ENCODE data around the gene NCBP3.

DNA sequence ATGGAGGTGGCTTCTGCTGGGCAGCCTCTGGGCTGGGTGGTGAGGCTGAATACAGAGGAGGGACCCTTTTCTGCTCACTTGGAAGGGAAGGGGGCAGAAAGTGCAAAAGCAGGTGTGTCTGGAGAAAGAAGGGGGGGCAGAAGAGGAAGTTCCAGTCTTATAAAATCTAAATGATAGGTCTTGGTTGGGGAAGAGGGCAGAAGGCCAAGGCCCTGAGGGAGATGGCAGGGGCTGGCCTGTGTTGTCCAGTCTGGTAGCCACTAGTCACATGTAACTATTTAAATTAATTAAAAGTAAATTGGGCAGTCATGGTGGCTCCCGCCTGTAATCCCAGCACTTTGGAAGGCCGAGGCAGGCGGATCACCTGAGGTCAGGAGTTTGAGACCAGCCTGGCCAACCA is 49.3 kb upstream of the NCBP3 start:
- TF ChIP-seq, protein P1, sequence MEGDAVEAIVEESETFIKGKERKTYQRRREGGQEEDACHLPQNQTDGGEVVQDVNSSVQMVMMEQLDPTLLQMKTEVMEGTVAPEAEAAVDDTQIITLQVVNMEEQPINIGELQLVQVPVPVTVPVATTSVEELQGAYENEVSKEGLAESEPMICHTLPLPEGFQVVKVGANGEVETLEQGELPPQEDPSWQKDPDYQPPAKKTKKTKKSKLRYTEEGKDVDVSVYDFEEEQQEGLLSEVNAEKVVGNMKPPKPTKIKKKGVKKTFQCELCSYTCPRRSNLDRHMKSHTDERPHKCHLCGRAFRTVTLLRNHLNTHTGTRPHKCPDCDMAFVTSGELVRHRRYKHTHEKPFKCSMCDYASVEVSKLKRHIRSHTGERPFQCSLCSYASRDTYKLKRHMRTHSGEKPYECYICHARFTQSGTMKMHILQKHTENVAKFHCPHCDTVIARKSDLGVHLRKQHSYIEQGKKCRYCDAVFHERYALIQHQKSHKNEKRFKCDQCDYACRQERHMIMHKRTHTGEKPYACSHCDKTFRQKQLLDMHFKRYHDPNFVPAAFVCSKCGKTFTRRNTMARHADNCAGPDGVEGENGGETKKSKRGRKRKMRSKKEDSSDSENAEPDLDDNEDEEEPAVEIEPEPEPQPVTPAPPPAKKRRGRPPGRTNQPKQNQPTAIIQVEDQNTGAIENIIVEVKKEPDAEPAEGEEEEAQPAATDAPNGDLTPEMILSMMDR (IDR thresholded peaks at IDR 0.05): no peak
- TF ChIP-seq POLR2A (IDR thresholded peaks at IDR 0.05): no peak
